ENCODE measurements around the gene PRKN.

DNA sequence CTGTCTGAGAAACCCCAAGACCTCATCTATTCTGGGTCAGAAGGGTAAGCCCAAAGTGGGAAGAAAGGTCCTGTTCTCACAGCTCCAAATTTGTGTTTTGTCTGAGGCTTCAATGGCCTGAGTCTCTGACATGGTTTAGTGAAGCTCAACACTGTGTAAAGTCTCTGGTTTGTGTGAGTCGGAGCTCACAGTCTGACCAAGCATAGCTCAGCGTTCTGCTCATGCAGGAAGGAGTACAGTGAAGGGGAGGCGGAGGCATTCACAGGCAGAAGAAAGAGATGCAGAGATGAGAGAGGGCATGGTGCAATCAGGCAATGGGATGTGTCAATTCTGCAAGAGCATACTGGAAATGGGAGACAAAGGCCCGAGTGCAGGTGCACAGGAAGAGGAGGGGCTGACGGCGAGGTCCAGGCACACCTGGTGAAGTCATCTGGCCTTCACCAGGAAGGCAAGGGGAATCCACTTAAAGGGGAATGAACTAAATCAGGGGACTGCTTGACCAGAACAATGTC lies 990.7 kb downstream of the PRKN start:
- TF ChIP-seq ZNF384 (IDR thresholded peaks at IDR 0.05), result no peak
- no peak for TF ChIP-seq ELF4 (IDR thresholded peaks at IDR 0.05)
- no peak for TF ChIP-seq FOXM1 (IDR thresholded peaks at IDR 0.05; ENCODE audit: borderline replicate concordance)
- TF ChIP-seq SUZ12 (IDR thresholded peaks at IDR 0.05), result no peak
- no peak for TF ChIP-seq TARDBP (IDR thresholded peaks at IDR 0.05)
- TF ChIP-seq, protein P1, sequence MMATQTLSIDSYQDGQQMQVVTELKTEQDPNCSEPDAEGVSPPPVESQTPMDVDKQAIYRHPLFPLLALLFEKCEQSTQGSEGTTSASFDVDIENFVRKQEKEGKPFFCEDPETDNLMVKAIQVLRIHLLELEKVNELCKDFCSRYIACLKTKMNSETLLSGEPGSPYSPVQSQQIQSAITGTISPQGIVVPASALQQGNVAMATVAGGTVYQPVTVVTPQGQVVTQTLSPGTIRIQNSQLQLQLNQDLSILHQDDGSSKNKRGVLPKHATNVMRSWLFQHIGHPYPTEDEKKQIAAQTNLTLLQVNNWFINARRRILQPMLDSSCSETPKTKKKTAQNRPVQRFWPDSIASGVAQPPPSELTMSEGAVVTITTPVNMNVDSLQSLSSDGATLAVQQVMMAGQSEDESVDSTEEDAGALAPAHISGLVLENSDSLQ (IDR thresholded peaks at IDR 0.05), result no peak
- TF ChIP-seq NFRKB (IDR thresholded peaks at IDR 0.05), result no peak

All from HEK293T (cell line).